T follicular helper cell (primary cell): Measurements from ENCODE around the gene RTN4RL1.

Experiments
- DNase-seq: peaks from one replicate; pipeline ENCODE4 v3.0.0-alpha.2; 2020; ENCODE audit warnings: low read depth

The RTN4RL1 gene

DNA sequence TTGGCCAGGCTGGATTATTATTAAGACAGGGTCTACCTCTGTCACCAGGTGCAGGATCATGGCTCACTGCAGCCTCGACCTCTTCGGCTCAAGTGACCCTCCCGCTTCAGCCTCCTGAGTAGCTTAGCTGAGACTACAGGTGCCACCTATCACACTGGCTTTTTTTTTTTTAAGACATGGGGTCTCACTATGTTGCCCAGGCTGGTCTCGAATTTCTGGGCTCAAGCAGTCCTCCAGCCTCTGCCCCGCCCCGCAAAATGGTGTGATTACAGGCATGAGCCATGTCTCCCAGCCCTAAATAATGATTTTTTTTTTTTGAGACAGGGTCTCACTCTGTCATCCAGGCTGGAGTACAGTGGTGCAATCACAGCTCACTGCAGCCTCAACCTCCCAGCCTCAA, 22.5 kb upstream of the RTN4RL1 start:
- DNase-seq = no peak

DNA sequence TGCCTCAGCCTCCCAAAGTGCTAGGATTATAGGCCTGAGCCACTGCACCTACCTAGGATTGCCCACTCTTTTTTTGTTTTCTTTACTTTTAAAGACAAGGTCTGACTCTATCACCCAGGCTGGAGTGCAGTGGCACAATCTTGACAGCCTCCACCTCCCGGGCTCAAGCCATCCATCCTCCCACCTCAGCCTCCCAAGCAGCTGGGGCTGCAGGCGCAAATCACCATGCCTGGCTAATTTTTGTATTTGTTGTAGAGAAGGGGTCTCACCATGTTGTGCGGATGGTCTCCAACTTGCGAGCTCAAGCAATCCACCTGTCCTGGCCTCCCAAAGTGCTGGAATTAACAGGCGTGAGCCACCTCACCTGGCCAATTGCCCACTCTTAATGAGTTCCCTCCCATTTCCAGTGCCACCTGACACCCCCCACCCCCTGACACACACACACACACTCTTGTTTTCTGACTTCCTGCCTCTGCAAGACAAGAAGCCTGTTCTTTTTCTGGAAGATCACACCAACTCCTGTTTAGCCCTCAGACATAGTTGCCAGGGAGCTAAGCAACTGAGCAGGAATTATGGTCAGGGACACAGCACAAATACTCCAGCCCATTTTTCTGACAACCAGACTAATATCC, 19.2 kb upstream of the RTN4RL1 start:
- DNase-seq = no peak

DNA sequence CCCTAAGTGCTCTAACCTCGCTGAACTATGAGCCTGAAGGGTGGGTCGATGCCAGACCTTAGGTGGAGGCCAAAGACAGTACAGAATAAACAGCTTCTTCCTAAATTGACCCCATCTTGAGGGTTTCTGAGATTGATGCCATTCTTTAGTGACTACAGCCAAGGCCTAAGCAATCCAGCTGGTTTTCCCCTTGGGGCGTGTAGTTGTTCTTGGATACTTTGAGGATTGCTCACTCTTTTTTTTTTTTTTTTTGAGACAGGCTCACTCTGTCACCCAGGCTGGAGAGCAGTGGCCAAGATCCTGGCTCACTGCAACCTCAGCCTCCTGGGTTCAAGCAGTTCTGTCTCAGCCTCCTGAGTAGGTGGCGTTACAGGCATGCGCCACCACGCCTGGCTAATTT, 18.7 kb upstream of the RTN4RL1 start:
- no peak for DNase-seq

DNA sequence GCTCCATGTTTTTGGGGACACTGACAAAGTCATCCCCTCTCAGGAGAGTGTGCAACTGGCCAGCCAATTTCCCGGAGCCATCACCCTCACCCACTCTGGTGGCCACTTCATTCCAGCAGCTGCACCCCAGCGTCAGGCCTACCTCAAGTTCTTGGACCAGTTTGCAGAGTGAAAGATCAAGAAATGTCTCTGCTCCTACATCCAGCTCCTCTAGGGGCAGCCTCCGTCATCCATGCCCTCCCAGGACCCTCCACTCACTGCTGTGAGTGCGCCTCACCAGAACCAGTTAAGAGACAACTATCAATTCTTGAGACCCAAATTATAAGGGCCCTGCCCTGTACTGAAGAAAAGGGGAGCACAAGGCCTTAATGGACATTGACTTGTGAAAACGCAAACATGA, 17.8 kb upstream of the RTN4RL1 start:
- DNase-seq = no peak

DNA sequence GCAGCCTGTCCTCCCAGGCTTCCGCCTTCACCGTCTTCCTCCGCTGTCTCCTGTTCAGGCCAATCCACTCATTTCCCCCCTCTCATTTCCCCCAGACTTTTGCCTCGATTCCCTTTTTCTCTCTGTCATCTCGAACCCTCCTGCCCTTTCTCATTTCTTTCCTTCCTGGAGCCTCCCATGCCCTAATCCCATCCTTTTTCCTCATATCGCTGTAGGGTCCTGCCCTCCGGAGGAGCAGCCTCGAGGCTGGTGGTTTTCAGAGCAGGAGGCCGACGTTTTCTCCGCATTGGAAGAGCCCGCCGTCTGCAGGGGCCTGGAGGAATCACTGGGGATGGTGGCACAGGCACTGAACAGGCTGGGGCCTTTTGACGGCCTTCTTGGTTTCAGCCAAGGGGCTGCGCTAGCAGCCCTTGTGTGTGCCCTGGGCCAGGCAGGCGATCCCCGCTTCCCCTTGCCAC, 17.3 kb upstream of the RTN4RL1 start:
- DNase-seq = no peak

DNA sequence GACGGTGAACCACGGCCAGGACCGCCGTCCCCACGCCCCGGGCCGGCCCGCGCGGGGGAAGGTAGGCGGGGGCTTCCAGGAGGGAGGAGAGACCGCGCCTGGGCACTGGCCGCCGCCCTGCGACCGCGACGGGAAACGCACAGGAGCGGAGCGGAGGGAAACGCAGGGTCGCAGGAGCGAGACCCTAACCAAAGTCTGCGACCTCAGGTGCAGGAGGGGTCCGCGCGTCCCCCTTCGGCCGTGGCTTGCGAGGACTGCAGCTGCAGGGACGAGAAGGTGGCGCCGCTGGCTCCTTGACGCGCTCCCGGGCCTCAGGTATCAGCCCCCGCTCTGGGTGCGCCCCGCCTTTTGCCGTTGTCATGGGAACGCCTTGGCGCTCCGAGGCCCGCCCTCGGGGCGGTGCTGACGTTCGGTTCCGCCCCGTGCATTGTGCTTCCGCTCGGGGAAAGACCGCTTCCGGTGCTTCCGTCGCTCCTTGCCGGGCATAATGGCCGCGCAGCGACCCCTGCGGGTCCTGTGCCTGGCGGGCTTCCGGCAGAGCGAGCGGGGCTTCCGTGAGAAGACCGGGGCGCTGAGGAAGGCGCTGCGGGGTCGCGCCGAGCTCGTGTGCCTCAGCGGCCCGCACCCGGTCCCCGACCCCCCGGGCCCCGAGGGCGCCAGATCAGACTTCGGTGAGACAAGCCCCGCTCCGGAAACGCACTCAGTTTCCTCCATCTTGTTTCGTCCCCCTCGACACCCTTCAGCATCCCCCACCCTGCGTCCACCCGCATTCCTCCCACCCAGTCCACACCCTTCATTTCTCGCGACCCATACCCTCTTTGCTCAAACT, 16.6 kb upstream of the RTN4RL1 start, which contains the start of gene OVCA2:
Gene OVCA2 (plus strand): TSS at position 462 of the 829 bp plus-strand sequence. CDS start 26 bp downstream, at position 488.
- peak; percentile 97 for DNase-seq

DNA sequence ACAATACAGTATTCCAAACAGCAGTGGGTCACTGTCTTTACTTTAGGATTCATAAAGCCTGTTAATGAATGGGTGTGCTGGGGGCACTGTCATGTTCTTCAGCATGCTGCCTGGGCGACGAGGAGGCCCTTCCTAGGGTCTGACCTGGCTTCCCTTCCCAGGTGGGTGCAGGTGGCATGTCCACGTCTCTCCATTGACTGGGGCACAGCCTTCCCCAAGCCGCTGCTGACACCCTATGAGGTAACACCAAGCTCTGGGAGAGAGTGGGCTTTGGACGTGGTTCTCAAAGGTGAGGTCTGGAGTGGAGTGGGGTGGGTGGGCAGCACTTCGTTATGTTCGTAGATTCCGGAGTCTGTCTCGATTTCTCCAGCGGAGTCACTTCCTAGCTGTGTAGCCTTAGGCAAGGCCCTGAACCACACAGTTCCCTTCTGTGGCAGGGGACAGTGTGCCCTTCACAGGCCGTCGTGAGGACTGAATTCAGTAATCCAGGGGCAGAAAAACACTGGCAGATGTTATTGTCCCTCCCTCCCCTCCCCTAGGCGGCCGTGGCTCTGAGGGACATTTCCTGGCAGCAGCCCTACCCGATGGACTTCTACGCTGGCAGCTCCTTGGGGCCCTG, 15.9 kb upstream of the RTN4RL1 start:
- no peak for DNase-seq

DNA sequence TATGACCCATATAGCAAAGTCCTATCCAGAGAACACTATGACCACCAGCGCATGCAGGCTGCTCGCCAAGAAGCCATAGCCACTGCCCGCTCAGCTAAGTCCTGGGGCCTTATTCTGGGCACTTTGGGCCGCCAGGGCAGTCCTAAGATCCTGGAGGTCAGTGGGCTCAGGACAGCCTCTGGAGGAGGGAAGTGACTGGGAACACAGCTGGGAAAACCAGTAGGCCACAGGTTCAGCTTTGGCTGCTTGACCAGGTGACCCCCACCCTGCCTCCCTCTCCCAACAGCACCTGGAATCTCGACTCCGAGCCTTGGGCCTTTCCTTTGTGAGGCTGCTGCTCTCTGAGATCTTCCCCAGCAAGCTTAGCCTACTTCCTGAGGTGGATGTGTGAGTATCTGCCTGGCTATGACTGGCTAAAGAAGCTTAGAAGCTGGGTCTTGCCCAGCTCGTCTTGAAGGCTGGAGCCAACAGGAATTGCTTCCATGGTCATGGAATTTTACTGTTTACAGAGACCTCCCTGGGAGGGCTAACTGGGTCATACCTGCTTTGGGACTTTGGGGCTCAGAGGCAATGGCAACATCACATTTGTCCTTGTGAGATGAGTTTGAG, 15.2 kb upstream of the RTN4RL1 start:
- no peak for DNase-seq

DNA sequence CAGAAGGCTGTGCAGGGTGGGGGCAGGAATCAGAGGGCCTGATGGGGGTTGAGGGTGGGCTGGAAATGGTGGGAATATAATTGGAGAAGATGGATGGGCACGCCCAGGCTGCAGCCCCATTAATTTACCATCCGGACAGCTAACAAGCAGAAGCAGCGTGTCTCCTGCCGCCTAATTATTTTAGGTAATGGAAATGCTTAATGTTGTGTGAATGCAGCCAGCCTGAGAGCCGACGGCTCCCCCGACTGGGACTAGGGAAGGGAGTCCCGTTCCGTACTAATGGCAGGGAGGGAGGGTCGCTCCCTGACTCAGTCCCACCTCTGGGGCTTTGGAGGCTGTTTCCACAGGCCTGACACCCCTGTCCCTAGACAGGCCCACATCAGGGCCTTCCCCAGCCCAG, 12.0 kb upstream of the RTN4RL1 start:
- DNase-seq = no peak

DNA sequence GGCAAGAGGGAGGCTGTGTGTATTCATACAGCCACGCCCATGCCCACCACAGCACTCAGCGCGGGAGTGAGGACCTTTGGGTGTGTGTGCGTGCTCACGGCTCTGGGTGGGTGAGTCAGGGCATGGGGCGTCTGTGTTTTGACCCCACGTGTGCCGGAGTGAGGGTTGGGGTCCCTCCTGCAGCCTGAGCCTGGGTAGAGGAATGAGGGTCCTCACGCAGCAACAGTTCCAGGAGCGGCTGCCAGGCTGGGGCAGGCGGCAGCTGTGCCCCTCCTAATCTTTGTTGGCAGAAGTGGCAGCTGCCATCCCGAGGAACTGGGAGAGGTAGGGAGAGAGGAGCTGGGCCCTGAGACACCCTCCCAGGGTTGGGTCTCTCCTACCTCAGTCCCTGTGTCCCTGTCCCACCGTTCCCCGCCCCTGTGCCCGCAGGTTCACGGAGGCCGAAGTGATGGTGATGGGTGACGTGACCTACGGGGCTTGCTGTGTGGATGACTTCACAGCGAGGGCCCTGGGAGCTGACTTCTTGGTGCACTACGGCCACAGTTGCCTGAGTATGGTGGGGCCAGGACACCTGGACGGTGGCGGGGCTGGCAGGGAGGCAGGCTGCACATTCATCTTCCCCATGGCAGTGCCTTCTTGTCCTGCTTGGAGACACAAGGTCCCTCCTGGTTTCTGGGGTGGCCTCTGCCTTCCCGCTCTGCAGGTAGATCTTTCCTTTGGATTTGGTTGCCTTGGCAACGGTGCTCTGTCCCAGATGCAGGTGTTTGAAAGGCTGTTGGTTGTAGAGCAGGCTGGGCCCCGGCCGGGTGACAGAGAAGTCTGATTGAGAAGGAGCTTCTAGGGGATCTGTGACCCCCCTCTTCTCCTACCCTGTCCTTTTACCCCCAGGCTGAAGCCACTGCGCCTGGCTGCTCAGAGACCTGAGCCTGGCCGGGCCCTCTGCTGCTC, 10.7 kb upstream of the RTN4RL1 start:
- no peak for DNase-seq

DNA sequence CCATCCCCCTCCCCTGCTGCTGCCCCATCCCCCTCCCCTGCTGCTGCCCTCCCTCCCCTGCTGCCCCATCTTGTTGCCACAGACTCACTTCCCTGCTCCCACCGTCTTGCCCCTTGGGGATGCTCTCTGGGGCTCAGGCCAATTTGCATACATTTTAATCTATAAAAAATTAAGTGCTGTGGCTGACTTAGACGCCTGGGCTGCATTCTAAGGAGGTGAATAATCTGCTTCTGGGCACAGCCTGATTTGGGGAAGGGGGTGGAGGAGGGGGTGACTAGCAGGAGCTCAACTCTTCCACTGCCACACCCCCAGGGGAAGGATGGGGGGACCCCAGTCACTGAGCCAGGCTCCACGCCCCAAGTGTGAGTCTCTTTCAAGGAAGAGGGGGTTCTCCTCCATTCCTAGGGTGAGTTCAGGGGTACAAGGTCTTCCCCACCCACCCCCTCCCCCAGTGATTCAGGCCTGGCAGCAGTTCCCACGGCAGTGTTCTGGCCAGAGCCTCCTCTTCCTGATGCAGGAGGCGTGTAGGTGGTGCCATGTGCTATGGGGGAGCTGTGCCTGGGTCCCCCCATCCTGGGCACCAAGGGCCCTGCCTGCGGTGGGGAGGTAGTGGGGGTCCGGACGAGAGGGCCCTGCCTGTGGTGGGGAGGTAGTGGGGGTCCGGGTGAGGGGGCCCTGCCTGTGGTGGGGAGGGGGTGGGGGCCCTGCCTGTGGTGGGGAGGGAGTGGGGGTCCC, 9.8 kb upstream of the RTN4RL1 start:
- DNase-seq = no peak

DNA sequence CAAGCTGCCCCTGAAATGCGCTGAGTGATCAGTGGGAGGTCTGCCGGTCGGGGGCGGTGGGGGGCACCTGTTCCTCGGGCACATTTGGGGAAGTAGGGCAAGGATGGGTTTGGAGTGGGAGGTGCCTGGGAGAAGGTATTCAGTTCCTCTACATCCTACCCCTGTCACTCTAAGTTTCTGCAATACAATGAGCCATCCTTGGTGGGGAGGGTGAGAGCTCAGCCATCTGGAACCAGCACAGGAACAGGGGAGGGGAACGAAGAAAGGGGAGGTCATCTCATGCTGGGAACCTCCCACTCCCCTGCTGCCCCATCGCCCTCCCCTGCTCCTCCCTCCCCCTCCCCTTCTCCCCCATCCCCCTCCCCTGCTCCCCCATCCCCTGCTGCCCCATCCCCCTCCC, 9.0 kb upstream of the RTN4RL1 start:
- no peak for DNase-seq

DNA sequence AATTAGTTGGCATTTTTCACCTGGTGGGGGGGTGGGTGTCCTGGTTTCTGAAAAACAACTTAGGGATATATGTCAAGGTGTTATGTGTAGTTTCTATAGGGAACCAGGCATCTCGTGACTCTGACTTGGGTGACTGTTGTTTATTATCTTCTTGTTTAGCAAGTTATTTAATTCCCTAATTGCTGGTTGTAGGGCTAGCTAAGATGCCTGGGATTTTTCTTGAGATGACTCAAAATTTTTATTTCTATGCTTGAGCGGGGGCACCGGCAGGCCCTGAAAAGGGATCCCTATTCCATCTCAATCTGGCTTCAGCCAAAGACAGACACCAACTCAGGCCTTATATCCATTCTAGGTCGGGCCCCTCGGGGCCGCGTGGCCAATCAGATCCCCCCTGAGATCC, 8.0 kb upstream of the RTN4RL1 start:
- DNase-seq = no peak

DNA sequence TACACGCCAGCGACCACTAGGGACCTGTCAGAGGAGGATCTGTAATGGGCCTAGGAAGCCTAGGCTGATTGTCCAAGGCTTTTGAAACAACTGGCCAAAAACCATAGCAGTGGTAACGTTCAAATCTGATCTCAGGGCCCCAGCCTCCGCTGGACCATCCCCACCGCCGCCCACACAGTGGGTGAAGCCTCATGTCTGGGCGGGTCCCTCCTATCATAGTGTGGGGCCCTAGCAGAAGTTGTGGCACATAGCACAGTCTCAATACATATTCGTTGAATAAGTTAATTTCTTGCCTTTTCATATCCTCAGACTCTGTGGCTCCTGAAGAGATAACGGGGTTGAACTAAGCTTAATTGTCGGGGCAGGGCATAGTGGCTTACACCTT, 5.6 kb upstream of the RTN4RL1 start:
- DNase-seq = no peak

DNA sequence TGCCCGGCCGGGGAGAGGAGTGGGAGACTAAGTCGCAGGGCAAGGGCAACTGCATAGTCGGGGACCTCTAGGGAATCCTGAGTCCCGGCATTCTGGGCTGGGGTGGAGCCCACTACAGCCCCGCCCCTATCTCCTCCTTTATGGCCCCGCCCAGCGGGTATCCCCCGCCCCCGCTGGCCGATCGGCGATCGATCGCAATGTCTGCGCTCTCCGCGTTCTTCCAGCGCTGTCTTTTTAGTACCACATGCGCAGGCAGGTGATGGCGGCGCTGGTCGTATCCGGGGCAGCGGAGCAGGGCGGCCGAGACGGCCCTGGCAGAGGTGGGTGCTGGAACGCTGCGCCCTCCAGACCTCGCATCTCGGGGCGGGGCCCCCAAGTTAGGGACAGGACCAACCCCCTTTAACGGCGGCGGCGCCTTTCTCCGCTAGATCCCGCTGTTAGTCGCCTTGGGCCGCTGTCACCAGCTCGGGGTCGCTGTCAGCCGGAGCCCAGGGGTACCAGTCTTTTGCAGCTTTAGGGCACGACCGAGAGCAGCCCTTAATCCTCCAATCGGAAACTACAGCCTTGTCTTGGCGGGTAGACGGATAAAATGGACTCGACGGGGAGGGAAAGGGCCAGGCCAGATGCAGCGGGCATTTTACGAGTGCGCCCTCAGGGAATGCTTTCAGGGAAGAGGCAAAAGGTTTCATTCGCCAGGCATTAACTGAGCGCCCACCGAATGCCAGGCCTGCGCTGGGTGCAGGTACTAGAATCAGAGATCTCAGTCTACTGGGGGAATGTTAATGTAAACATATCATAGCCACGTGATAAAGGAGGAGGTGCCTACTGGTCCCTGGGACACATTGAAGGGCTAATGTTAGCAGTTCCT, 5.0 kb upstream of the RTN4RL1 start, which contains the start of gene DPH1:
Gene DPH1 (plus strand): TSS at position 243 of the 868 bp plus-strand sequence. CDS start 17 bp downstream, at position 260.
- peak; percentile 79 for DNase-seq

DNA sequence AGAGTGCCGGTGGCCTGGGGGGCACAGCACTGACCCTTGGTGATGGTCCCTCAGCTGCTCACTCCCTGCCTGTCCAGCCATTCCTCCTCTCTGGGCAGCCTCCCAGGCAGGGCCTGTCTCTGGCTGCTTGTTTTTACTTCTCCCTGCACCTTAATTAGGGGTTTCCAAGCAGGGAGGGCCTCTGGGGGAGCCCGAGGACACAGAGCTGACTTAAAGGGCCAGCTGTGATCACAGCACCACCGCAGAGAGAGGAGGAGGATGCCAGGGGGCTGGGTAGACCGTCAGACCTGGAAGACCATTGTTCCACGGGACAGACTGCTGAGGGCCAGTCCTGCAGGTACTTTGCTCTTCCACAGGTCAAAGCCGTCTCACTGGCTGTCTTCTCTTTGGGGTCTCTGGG, 3.6 kb upstream of the RTN4RL1 start:
- DNase-seq = no peak

DNA sequence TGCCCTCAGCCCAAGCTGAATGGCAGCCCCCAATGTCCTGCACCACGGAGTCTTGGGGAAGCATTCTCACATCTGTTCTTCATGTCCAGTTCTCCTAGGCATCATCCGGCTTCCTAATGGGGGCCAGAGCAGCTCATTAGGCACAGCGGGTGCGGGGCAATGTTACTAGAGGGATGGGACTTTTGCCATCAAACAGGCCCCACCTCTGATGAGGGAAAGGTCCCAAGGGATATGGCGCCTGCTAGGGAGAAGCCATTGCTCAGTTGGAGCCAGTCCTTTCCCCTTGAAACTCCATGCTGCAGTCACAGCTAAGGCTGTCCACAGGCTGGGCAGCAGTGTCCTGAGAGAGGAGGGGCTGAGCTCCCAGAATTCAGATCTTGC, 3.1 kb upstream of the RTN4RL1 start:
- no peak for DNase-seq

DNA sequence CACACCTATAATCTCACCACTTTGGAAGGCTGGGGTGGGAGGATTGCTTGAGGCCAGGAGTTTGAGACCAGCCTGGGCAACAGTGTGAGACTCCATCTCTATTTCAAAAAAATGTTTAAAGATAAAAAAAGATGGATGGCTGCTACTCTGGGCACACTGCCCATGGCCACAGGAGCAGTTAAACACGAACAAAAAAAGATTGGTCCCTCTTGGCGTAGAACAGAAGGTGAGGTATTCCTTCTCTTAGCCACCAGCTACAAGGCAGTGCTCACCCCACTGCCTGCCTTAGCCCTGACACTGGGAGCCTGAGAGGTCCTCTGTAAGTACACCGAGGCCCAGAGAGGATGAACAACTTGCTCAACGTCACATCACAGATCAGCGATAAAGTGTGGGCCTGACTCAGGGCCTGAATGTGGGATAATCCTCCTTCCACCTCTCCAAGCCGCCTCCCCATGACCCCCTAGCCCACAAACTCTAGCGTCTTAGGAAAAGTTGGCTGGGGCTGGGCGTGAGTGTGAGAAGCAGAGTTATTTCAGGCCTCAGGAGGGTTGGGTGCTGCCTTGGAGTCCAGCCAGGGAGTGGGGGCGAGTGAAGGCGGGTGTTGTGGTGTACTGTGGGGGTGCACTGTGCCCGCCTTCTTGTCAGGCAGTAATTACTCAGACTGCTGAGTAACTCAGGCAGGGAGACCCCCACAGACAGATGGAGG, 2.5 kb upstream of the RTN4RL1 start:
- no peak for DNase-seq
